GM18511 (cell line): Measurements from ENCODE around the gene RCL1.
"Not testable (repeated sequence)": the region's sequence is repeated elsewhere in the genome, so short reads cannot be mapped to it uniquely, and the experiment has no call there.

Source experiments
- ATAC-seq: cut with Tn5 transposase; IDR thresholded peaks from one replicate; pipeline ENCODE4 v1.9.1; 2021; ENCODE audit warnings: mild to moderate bottlenecking, moderate library complexity; ENCODE audit not compliant: unreplicated experiment

The RCL1 gene, protein sequence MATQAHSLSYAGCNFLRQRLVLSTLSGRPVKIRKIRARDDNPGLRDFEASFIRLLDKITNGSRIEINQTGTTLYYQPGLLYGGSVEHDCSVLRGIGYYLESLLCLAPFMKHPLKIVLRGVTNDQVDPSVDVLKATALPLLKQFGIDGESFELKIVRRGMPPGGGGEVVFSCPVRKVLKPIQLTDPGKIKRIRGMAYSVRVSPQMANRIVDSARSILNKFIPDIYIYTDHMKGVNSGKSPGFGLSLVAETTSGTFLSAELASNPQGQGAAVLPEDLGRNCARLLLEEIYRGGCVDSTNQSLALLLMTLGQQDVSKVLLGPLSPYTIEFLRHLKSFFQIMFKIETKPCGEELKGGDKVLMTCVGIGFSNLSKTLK

DNA sequence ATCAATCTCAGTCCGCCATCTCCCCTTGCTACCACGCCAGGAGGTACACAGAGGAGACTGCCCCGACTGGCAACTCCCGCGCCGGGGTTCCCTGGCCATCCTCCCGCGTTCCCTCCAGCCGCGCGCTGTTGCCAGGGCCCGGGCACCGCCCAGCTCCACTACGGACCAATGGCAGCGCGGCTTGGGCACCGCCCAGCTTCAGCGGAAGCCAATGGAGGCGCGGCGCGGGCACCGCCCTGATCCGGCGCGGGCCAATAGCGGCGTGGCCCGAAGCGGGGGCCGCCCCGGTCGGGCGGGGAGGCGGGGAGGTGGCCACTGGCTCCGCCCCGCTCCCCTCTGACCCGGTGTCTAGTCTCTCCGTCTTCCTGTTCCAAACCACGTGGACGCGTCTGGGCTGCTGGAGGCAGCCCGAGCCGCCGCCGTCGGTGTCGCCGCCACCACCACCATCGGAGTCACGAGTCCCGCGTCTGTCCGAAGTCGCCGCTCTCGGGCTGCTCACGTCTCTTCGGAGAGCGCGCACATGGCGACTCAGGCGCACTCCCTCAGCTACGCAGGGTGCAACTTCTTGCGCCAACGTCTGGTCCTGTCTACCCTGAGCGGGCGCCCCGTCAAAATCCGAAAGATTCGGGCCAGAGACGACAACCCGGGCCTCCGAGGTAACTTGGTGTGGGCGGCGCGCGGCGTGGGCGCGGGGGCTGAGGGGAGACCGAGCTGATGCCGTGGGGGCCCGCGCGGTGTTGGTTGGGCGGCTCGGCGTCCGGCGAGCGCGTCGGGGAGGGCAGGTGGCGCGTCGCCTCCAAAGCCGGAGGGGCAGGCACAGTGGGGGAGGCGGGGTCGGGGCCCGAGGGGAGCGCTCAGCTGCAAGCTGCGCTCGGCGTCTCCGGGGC, at the start of gene RCL1:
TSS of gene RCL1 (plus strand) at position 373 of the 887 bp plus-strand sequence. CDS start at position 521, 148 bp downstream.
- peak; percentile 96 for ATAC-seq

DNA sequence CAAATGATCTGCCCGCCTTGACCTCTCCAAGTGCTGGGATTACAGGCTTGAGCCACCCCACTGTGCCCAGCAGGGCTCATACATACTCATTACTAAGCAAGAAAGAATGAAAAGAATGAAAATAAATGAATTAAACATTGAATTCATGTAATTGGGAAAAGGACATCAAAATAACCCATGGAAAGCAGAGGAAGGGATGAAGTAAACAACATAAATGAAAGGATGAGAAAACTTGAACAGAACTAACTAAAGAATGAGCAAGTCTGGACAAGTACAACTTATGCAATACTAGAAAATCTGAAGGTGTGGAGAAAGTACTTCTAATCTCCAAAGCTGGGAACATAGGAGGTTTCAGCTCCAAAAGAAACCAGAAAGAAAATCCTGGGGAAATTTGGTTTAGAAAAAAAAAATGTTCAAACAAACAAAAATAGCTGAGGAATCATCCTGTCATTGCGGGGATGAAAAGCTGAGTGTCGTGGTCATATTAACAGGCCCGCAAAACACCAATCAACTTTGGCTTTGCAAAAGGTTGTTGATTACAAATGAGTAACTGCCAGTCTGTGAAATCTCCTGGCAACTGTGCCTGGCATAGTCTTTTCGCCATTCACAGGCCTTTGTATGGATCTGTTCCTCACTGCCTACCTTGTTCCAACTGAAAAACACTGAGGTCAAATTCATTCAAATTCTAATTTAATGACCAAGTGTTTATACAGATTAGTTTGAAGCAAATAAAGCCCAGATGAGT, 49.4 kb upstream of the RCL1 start:
- ATAC-seq = no peak

DNA sequence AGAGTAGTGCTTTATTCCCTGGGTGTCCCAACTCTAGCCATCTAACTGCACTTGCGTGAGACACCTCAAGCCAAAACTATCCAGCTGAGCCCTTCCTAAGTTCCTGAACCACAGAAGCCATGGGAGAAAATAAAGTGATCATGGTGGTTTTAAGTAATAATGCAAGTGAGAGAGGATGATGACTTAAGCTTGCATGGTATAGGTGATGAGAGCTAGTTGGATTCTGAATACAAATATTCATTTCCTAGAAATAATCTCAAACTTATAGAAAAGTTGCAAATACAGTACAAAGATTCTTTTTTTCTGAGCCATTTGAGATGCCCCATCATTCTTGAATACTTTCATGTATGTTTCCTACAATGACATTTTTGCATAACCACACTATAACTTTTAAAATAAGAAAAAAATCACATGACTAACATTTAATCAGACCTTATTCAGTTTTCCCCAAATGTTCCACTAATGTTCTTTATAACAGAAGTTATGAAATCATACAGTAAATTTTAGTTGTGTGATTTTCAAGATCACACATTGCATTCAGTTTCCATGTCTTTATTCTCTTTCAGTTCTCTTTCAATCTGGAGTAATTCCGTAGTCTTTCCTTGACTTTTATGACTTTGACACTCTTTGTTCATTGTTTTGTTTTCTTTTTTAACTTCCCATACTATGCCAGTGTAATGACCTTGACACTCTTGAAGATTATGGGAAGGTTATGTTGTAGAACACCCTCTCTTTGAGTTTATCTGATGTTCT, 46.3 kb upstream of the RCL1 start:
- no peak for ATAC-seq

DNA sequence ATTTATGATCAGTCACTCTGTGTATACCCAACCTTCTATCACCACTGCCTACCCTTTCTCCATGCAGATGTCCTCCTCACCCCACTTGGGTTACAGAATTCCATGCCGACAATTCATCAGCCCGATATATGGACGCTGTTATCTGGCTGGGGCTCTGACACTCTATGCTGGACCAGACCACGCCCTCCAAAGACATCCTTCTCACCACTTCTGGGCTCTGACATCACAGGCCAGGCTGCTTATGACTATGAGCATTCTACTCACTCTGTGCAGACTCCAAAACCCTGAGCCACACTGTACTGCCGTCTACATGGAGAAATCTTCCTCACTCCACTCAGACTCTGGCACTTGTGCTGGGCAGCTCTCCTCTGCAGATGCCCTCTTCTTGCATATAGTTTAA, 44.1 kb upstream of the RCL1 start:
- no peak for ATAC-seq

DNA sequence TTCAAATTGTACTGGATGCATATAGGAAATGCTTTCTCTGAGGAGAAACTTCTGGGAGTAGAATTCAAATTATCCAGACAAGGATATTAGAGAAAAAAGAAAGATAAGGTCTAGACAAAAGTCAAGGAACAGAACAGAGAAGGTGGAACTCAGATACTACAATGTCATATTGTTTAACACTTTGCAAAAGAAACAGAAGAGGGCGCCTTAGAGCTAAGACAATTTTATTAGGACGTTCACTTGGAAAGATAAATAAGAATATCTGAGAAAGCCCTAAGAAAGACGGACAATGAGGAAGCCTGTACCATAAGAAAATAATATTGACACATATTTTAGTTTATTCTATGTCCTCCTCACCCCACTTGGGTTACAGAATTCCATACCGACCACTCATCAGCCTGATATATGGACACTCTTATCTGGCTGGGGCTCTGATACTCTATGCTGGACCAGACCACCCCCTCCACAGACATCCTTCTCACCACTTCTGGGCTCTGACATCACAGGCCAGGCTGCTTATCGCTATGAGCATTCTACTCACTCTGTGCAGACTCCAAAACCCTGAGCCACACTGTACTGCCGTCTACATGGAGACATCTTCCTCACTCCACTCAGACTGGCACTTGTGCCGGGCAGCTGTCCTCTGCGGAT, 42.6 kb upstream of the RCL1 start:
- ATAC-seq = no peak

DNA sequence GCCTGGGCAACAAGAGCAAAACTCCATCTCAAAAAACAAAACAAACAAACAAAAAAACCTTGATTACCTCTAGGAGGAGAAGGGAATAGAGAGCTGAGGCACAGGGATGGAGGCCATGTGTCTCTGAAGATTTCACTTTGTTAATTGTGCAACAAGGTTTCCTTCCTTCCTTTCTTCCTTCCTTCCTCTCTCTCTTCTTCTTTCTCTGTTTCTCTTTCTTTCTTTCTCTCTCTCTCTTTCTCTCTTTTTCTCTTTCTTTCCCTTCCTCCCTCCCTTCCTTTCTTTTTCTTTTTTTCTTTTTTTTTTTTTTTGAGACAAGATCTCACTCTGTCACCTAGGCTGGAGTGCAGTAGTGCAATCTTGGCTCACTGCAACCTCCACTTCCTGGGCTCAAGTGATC, 38.2 kb upstream of the RCL1 start:
- not testable (repeated sequence) for ATAC-seq

DNA sequence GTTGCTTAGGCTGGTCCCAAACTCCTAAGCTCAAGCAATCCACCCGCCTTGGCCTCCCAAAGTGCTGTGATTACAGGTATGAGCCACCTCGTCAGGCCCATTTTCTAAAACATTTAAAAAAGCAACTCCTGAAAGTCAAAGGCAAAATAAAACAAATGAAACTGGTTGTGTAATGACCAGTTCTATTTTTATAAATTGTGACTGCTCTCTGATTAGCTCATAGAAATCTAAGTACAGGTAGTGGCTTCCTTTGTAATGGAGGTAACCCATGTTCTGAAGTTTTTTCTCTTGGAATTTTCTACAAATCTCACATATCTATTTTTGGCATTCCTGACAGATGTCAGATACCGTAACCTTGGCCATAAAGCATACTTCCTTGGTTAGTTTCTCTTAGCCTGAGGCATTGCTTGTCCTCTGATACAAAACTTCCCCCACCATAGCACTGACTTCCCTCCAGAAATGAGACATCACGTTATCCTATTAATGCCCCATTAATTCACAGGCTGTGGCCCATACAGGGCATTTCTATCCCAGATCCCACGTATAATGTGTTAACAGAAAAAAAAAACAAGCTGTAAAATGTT, 37.6 kb upstream of the RCL1 start:
- ATAC-seq = peak; percentile 49

DNA sequence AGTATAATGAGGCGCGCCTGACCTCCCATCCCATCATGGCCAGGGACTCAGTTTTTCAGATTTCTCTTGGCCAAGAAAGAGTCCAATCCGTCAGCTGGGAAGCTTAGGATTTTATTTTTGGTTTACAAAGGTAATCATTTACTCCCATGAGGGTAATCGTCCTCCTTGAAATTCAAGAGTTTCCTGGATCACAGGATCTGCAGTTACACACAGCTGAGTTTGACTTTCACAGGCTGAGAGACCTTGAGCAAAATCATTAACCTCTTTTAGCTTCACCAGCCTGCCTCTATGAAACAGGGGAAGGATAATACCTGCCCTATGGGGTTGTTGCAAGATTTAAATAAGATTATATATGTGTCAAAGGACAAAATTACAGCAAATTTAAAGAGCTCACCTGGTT, 36.3 kb upstream of the RCL1 start:
- ATAC-seq = no peak

DNA sequence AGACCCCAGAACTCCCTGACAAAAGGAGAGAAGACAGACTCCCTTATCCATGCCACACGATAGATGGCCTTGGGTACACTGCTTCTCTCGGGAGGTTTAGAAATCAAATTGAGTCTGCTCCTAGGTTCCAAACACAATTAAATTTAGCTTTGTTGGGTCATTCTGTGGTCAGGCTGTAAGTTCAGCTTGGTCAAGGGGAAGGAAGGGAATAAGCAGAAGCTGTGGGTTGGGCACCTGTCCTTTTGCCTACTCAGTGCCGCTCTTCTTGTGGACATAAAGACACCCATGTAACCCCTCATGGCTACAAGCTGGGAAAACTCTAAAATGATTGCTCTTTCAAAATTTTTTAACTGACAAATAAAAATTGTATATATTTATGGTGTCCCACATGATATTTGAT, 32.6 kb upstream of the RCL1 start:
- no peak for ATAC-seq

DNA sequence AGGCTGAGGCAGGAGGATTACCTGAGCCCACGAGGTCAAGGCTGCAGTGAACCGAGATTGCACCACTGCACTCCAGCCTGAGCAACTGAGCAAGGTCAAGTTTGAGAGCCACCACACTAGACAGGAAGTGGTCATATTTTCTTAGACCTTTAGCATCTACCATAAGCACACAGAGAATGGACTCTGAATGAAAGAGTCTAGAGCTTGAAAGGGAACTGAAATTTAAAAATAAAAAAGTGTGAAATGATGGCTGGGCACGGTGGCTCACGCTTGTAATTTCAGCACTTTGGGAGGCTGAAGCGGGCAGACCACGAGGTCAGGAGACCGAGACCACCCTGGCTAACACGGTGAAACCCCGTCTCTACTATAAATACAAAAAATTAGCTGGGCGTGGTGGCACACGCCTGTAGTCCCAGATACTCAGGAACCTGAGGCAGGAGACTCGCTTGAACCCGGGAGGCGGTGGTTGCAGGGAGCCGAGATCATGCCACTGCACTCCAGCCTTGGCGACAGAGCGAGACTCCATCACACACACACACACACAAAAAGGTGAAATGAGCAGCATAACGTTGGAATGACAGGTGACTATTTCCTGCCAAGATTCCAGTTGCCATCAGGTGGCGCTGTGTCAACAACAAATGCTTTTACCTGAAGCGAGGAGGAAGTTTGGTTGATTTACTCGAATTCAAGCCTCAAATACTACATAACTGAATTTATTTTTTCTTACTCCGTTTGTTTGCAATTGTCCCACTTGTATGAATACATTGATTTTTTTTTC, 30.4 kb upstream of the RCL1 start:
- ATAC-seq = peak; percentile 91

DNA sequence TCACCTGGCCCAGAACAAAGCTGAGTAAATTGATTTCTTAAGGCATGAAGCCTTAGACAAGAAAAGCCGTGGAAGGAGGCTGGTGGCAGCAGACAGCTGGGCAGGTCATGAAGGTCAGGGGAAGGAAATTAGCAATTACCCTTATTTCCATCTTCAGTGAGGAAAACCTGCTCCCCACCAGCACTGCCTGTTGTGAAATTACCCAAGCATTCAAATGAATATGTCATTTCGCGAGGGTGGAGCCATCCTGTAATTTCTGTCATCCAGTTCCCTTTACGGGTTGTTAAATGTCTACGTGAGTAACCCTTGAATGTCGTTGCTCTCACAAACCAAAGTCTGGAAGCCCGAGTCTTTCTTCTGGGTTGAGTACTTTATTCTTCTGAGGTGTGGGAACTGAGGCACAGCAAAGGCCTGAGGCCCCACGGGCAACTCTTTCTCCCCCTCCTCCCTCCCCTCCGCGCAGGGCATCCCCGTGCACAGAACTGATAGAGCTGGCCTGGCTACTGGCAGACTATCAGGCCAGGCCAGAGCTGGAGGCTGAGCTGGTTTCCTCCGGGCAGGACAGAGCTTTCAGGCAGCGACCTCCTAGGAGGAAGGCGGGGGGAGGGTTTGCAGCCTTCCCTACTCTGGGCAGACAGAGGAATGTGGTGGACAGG, 29.7 kb upstream of the RCL1 start:
- ATAC-seq = peak; percentile 24

DNA sequence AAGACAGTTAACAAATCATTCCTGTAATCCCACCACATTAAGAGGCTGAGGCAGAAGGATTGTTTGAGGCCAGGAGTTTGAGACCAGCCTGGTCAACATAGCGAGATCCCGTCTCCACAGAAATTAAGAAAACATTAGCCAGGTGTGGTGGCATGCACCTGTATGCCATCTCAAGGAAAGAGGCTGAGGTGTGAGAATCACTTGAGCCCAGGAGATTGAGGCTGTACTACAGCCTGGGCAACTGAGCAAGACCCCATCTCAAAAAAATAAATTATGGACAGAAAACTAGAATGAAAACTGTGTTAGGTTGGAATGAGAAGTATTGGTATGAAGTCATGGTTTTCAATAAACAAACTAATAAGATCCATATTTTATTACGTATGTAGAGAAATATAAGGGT, 28.7 kb upstream of the RCL1 start:
- ATAC-seq = no peak

DNA sequence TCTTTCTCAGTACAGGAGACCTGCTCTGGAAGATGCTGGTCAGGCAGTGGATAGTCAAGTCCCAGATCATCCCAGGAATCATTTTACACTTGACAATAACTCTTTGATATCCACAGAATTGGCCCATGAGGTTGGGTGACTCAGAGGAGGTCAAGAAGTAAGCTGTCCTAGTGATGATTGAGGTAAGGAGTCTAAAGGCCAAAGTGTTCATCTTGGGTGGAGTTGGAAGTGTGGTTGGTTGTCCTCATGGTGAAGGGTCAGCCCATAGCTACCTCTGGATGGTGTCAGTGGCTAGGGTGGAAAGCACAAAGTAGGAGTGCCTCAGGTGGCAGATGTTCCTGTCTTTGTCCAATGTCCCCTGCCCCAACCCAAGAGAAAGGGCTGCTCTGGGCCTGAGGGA, 24.1 kb upstream of the RCL1 start:
- ATAC-seq = no peak

DNA sequence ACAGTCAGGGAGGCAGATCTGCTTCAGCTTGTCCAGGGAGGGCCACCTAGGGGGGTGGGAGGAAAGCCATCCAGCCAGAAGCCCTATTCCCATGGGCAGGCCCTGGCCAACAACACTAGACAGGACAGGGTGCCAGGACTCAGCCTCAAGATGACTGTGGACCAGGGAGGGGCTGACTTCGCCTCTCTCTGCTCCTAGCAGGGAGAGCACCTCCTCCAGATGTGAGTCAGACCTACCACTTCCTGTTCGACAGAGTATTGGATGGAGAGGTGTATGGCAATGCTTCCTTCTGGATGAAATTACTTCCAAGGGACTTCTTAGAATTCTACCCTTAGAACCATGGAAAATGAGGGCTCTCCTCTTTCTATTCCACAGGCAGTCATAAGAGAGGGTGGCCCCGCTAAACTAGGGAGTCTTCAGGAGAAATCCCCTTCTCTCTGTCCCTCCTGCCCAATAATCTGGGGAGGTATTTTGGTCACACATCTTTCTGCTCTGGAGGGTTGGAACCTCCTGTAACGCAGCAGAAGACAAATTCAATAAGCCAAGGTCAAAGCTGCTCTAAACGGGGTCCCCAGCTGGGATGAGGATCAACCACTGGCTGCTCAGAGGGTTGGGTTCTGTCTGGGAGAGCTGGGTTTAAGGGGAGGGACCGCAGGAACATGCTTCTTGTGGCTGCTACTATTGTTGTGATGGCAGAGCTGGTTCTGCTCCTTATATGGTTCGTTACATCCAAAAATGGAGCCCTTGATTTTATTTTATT, 23.2 kb upstream of the RCL1 start:
- peak; percentile 68 for ATAC-seq

DNA sequence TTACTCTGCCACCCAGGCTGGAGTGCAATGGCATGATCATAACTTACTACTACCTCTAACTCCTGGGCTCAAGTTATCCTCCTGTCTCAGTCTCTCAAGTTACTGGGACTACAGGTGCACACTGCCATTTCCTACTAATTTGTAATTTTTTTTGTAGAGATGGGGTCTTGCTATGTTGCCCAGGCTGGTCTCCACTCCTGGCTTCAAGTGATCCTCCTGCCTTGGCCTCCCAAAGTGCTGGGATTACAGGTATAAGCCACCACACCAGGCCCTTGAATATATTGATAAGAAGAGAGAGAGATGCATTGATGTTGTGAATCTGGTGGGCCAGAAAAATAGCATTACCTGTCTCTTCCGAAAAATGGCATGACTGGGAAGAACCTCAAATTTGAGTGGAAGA, 21.0 kb upstream of the RCL1 start:
- no peak for ATAC-seq

DNA sequence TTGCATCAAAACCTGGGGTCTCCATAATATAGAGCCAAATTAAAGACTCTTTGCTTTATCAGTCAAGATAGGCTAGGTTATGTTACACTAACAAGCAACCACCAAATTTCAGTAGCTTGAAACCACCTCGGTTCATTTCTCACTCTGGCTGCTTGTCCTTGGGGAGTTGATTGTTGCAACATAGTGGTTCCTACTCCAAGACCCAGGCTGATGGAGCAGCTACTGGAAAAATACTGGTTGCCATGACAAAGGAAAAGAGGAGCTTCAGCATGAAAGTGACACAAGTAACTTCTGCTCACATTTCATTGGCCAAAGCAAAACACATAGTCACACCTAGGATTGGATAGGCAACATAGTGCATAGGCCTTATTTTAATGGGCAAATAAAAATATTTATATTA, 18.5 kb upstream of the RCL1 start:
- ATAC-seq = no peak

DNA sequence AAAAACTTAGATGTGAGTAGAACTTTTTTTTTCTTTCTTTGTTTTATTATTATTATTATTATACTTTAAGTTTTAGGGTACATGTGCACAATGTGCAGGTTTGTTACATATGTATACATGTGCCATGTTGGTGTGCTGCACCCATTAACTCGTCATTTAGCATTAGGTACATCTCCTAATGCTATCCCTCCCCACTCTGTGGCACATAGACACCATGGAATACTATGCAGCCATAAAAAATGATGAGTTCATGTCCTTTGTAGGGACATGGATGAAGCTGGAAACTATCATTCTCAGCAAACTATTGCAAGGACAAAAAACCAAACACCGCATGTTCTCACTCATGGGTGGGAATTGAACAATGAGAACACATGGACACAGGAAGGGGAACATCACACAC, 17.8 kb upstream of the RCL1 start:
- not testable (repeated sequence) for ATAC-seq

DNA sequence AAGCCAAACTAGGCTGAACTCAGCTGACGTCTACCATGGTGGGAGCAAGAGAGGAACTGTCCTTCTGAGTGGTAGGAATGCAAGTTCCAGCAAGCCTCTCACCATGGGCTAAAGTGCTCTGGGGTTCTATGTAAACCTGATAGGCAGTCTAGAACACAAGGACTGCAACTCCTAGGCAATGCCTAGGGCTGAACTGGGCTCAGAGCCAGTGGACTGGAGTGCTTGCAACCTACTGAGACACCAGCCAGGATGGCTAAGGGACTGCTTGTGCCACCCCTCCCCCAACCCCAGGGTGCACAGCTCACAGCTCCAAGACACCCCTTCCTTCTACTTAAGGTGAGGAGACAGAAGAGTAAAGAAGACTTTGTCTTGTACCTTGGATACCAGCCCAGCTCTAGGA, 12.1 kb upstream of the RCL1 start:
- no peak for ATAC-seq
